Neuronal stem cell (in vitro differentiated cells): Measurements from ENCODE around the gene HOXB8.

Experiments
- DNase-seq: peaks from one replicate; pipeline ENCODE4 v3.0.0-alpha.2; 2013; ENCODE audit warnings: low spot score
- H2AFZ ChIP-seq: one replicate; pipeline ENCODE4 v1.6.1; 2013; ENCODE audit warnings: mild to moderate bottlenecking, low read length, inconsistent platforms
- H2AK5ac ChIP-seq: 2 replicates; pipeline ENCODE4 v1.6.1; 2013; ENCODE audit warnings: low read depth, mild to moderate bottlenecking, inconsistent platforms, low read length, moderate library complexity, mixed read lengths
- H2BK120ac ChIP-seq: 2 replicates; pipeline ENCODE4 v1.6.1; 2013; ENCODE audit warnings: low read depth, mild to moderate bottlenecking, inconsistent platforms, low read length, moderate library complexity, mixed read lengths
- H2BK12ac ChIP-seq: one replicate; pipeline ENCODE4 v1.6.1; 2013; ENCODE audit warnings: low read length, inconsistent platforms
- H2BK15ac ChIP-seq: 2 replicates; pipeline ENCODE4 v1.6.1; 2013; ENCODE audit warnings: mild to moderate bottlenecking, low read length, inconsistent platforms, mixed read lengths
- H2BK5ac ChIP-seq: one replicate; pipeline ENCODE4 v1.6.1; 2013; ENCODE audit warnings: inconsistent platforms, mild to moderate bottlenecking, low read length, moderate library complexity
- H3K14ac ChIP-seq: one replicate; pipeline ENCODE4 v1.6.1; 2013; ENCODE audit warnings: low read length, inconsistent platforms
- H3K18ac ChIP-seq: 2 replicates; pipeline ENCODE4 v1.6.1; 2013; ENCODE audit warnings: low read length, inconsistent platforms
- H3K23ac ChIP-seq: 2 replicates; pipeline ENCODE4 v1.6.1; 2013; ENCODE audit warnings: low read depth, mild to moderate bottlenecking, mixed read lengths, low read length, inconsistent platforms; ENCODE audit not compliant: poor library complexity
- H3K27ac ChIP-seq: replicated peaks from 3 replicates; pipeline ENCODE4 v1.5.1; 2013; ENCODE audit warnings: low read length, inconsistent platforms
- H3K27me3 ChIP-seq, 3 experiments: 2 replicates each; pipeline ENCODE4 v1.6.1; 2013; ENCODE audit warnings: low read length in 3 of 3, mild to moderate bottlenecking in 2 of 3, inconsistent platforms in 1 of 3, low read depth in 1 of 3, mixed read lengths in 1 of 3, moderate library complexity in 1 of 3; ENCODE audit not compliant: control insufficient read depth in 3 of 3, insufficient read depth in 3 of 3
- H3K36me3 ChIP-seq, 2 donors: replicated peaks in 1 of 2; 2 replicates each; pipeline ENCODE4 v1.6.1; 2013; ENCODE audit warnings: low read length in 2 of 2; ENCODE audit not compliant: control insufficient read depth in 2 of 2, insufficient read depth in 2 of 2
- H3K4ac ChIP-seq: 2 replicates; pipeline ENCODE4 v1.6.1; 2013; ENCODE audit warnings: inconsistent platforms, mild to moderate bottlenecking, low read length, moderate library complexity
- H3K4me1 ChIP-seq, 2 donors: 1 replicate in 1 of 2; 2 replicates in 1 of 2; pipeline ENCODE4 v1.6.1; 2013; ENCODE audit warnings: low read length in 2 of 2, low read depth in 1 of 2; ENCODE audit not compliant: control insufficient read depth in 2 of 2, insufficient read depth in 1 of 2
- H3K4me2 ChIP-seq: one replicate; pipeline ENCODE4 v1.6.1; 2013; ENCODE audit warnings: mild to moderate bottlenecking, low read length, inconsistent platforms; ENCODE audit not compliant: insufficient read depth, poor library complexity, severe bottlenecking
- H3K4me3 ChIP-seq, 2 donors: 2 replicates each; pipeline ENCODE4 v1.5.1; 2013; ENCODE audit warnings: low read length in 2 of 2, mild to moderate bottlenecking in 2 of 2, inconsistent platforms in 1 of 2, moderate library complexity in 1 of 2
- H3K79me1 ChIP-seq: one replicate; pipeline ENCODE4 v1.6.1; 2013; ENCODE audit warnings: low read depth, mild to moderate bottlenecking, inconsistent platforms, low read length, moderate library complexity
- H3K9ac ChIP-seq: one replicate; pipeline ENCODE4 v1.6.1; 2013; ENCODE audit warnings: mild to moderate bottlenecking, low read depth, low read length, inconsistent platforms; ENCODE audit not compliant: poor library complexity
- H3K9me3 ChIP-seq, 2 donors: replicated peaks in 1 of 2; 2 replicates each; pipeline versions ENCODE3 to v1.6.1; 2013; ENCODE audit warnings: low read length in 2 of 2, mild to moderate bottlenecking in 2 of 2, inconsistent platforms in 1 of 2, low read depth in 1 of 2, mixed read lengths in 1 of 2, moderate library complexity in 1 of 2; ENCODE audit not compliant: control insufficient read depth in 2 of 2, insufficient read depth in 1 of 2
- H4K8ac ChIP-seq: one replicate; pipeline ENCODE4 v1.6.1; 2013; ENCODE audit warnings: low read depth, mild to moderate bottlenecking, inconsistent platforms, low read length, moderate library complexity
- H4K91ac ChIP-seq: one replicate; pipeline ENCODE4 v1.6.1; 2013; ENCODE audit warnings: low read length, low read depth, mild to moderate bottlenecking, inconsistent platforms; ENCODE audit not compliant: poor library complexity
- WGBS, 2 donors: extraction: QIAGEN DNeasy Blood & Tissue Kit; methylation state at CpG; one replicate each; pipeline ENCODE4 v1.1.7; 2013; ENCODE audit warnings: missing lambda C conversion rate in 2 of 2, mixed read lengths in 1 of 2; ENCODE audit not compliant: insufficient read length in 2 of 2, insufficient replicate concordance in 1 of 2; ENCODE audit errors: extremely low coverage in 2 of 2; 5-methylcytosine and 5-hydroxymethylcytosine counted together

HOXB8 gene

DNA sequence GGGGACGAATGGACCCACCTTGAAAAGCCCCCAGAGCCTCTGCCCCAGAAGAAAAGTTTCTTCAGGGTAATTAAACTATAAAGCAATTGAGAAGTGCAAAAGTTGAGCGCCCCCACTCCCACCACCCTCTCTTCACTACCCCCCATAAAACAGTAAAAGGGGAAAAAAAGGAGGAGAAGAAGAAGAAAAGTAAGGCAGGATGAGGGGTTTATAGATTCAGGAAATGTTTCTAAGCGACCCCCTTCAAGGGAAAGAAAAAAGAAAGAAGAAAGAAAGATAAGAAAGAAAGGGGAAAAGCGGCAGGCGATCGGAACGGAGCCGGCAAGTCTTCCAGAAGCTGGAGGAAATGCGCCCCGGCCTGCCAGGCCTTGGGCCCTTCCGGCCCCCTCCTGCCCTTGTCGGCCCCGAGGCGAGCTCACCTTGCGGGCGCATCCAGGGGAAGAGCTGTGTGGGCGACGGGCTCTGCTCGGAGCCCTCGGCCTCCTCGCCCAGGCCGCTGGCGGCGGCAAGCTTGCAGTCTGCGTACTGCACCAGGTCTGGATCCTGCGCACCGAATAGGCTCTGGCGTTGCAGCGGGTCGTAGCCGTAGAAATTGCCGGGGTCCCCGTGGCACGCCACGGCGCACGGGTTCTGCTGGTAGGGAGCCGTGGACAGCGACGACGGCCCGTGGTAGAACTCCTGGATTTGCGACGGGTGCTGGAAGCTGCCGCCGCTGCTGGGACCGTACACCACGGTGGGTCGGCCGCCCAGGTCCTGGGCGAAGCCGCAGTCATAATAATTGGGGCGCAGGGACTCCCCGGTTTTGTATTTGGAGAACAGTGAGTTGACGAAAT is 1.0 kb downstream of the HOXB8 start:
- no peak overlapping the region for H2BK12ac ChIP-seq
- peak overlapping the region; percentile 38 for H3K18ac ChIP-seq
- H3K9ac ChIP-seq, result no peak overlapping the region
- no peak overlapping the region for H3K4me2 ChIP-seq
- peaks cover under 1 to 10% of the 10 kb centered on the region in 2 donors for H3K9me3 ChIP-seq
- no peaks in the 10 kb centered on the region for H3K36me3 ChIP-seq
- no peak overlapping the region for H3K14ac ChIP-seq
- no peak overlapping the region for H4K91ac ChIP-seq
- H2BK120ac ChIP-seq, result no peak overlapping the region
- H4K8ac ChIP-seq, result no peak overlapping the region
- H3K4ac ChIP-seq, result no peak overlapping the region
- H3K4me1 ChIP-seq, result peaks cover 0 to 3% of the 10 kb centered on the region in 2 donors
- peaks cover 77 to 99% (median 99%) of the 10 kb centered on the region in 3 experiments for H3K27me3 ChIP-seq
- no peaks in the 10 kb centered on the region for H3K79me1 ChIP-seq
- no peak overlapping the region for H2BK5ac ChIP-seq
- H2AFZ ChIP-seq, result peak overlapping the region; percentile 75
- H3K23ac ChIP-seq, result no peak overlapping the region
- no peak for DNase-seq
- no peak overlapping the region for H3K4me3 ChIP-seq
- no peak overlapping the region for H2AK5ac ChIP-seq
- no CpG with 5 or more reads among the region's 55 CpGs for WGBS, 2 donors
- H2BK15ac ChIP-seq, result no peak overlapping the region
- H3K27ac ChIP-seq, result no peak overlapping the region

DNA sequence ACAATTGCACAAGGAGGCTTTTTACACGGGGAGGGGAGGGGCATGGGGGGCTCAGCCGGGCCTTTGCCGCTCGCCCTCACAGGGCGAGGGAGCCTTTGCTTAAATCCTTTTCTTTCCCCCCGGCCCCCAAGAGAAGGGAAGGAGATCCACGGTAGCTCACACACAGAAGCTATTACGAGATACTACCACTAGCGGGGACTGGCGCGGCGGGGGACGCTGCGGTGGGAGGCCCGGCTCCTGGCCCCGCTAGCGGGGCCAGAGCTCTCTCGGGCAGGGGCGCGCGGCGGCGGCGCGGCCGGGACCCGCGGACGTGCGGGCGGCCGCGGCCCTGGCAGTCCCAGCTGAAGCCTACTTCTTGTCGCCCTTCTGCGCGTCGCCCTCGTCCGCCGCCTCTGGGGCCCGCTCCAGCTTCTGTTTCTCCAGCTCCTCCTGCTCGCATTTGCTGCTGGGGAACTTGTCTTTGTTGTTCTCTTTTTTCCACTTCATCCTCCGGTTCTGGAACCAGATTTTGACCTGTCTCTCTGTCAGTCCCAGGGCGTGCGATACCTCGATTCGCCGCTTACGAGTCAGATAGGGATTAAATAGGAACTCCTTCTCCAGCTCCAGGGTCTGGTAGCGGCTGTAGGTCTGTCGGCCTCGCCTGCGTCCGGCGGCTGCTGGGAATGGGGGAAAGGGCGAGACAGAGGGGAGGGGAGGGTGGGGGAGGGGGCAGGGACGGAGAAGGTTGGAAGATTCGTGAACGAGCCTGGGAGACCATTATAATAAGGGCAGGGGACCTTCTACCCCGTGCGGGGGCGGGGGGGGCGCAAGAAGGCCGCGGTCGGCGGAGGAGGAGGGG is 2.0 kb downstream of the HOXB8 start:
- peaks cover 4 to 10% of the 10 kb centered on the region in 2 donors for H3K9me3 ChIP-seq
- no peak overlapping the region for H2BK5ac ChIP-seq
- no peak overlapping the region for H2BK120ac ChIP-seq
- H2AFZ ChIP-seq, result peak overlapping the region; percentile 83
- no peak overlapping the region for H2BK12ac ChIP-seq
- H2BK15ac ChIP-seq, result no peak overlapping the region
- peaks cover 75 to 99% (median 98%) of the 10 kb centered on the region in 3 experiments for H3K27me3 ChIP-seq
- H4K8ac ChIP-seq, result no peak overlapping the region
- H3K4me2 ChIP-seq, result no peak overlapping the region
- H3K4me3 ChIP-seq, result no peak overlapping the region
- no peak overlapping the region for H3K18ac ChIP-seq
- H3K79me1 ChIP-seq, result no peaks in the 10 kb centered on the region
- no peak for DNase-seq
- H2AK5ac ChIP-seq, result no peak overlapping the region
- H3K23ac ChIP-seq, result no peak overlapping the region
- no peak overlapping the region for H3K4ac ChIP-seq
- peaks cover 0 to 3% of the 10 kb centered on the region in 2 donors for H3K4me1 ChIP-seq
- no peaks in the 10 kb centered on the region for H3K36me3 ChIP-seq
- no peak overlapping the region for H3K14ac ChIP-seq
- no CpG with 5 or more reads among the region's 67 CpGs for WGBS, 2 donors
- no peak overlapping the region for H3K27ac ChIP-seq
- H4K91ac ChIP-seq, result no peak overlapping the region
- no peak overlapping the region for H3K9ac ChIP-seq

DNA sequence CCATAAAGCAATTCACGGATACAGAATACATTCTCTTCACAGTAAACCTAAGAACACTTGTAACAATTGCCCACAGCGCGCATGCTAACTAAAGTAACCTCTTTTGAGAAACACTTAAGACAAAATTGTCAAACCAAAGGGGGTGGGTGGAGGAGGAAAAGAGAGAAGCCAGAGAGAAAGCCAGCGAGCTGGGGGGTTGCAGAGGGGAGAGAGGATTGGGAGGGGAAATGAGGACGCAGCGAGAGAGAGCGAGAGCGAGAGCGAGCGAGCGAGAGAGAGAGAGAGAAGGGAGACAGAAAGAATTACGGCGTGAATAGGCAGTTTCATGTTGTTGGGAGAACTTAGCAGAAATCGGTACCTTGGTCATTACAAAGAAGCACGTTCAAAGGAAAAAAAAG is 2.6 kb downstream of the HOXB8 start:
- Histone ChIP-seq H3K4me3 (no peak overlapping the region), H3K4me2 (no peak overlapping the region), H2BK15ac (no peak overlapping the region), H2BK5ac (no peak overlapping the region), H3K4ac (no peak overlapping the region), H2AK5ac (no peak overlapping the region), H3K36me3 (no peaks in the 10 kb centered on the region), H2BK12ac (no peak overlapping the region), H3K18ac (no peak overlapping the region), H3K9me3 (peaks cover 4 to 10% of the 10 kb centered on the region in 2 donors), H3K9ac (no peak overlapping the region), H3K14ac (no peak overlapping the region), H3K23ac (no peak overlapping the region), H2AFZ (peak overlapping the region; percentile 83), H3K4me1 (peaks cover 0 to 3% of the 10 kb centered on the region in 2 donors), H3K27me3 (peaks cover 71 to 98% (median 98%) of the 10 kb centered on the region in 3 experiments), H2BK120ac (no peak overlapping the region), H4K91ac (no peak overlapping the region), H3K27ac (no peak overlapping the region), H3K79me1 (no peaks in the 10 kb centered on the region), H4K8ac (no peak overlapping the region)
- no CpG with 5 or more reads among the region's 15 CpGs for WGBS, 2 donors
- no peak for DNase-seq
